SK-MEL-5 (cell line): ENCODE measurements around the gene BBS12. TPM values are rescaled to one million over a fixed set of nuclear protein-coding genes. Genes with fewer than 3 reads are reported as not detected.
"Not testable (repeated sequence)": the region's sequence is repeated elsewhere in the genome, so short reads cannot be mapped to it uniquely, and the experiment has no call there.

Experiments
- DNase-seq: peaks from one replicate; pipeline ENCODE4 v3.0.0-alpha.2; 2016; ENCODE audit warnings: low read depth, low spot score
- in situ Hi-C: cut with HindIII; loops from 2 replicates; pipeline ENCODE4 v1.10.0; 2016; ENCODE audit warnings: low sequenced_read_pairs, high pct_unique_total_duplicates, low pct_unique_long_range_greater_than_20kb
- total RNA-seq: library from RNA; depleted of rRNA; stranded (reverse); fragments of >200 nt; shearing (Covaris generic); gene quantifications from 2 replicates; pipeline ENCODE4 v1.2.3, GENCODE V29; 2014; rRNA removed

The BBS12 gene
- total RNA-seq, 1 experiment from 2014 or later, result 6.6 TPM

DNA sequence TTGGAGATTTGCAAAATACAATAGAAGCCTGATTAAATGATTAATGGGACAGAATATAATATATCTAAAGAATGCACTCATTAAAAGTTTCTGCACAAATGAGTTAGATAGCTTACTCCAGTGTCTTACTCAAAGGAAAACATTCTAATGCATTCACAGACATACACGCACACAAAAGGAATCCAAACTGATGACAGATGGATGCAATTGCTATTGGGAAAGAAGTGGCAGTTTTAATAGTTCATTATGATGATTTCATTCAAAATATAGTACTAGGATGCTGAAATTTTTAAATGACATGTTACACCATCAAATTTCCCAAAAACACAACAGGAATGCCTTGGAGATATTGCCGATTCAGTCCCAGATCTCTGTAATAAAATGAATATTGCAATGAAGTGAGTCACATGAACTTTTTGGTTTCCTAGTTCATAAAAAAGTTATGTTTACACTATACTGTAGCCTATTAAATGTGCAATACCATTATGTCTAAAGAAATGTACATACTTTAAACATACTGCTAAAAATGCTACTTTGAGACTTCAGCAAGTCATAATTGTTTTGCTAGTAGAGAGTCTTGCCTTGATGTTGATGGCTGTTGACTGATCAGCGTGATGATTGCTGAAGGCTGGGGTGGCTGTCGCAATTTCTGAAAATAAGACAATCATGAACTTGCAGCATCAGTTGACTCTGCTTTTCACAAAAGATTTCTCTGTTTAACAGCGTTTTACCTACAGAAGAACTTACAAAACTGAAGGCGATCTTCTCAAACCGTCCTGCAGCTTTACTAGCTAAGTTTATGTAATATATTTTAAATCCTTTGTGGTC, 45.6 kb downstream of the BBS12 start:
- no peak for DNase-seq
- in situ Hi-C loops, result no loop called here

DNA sequence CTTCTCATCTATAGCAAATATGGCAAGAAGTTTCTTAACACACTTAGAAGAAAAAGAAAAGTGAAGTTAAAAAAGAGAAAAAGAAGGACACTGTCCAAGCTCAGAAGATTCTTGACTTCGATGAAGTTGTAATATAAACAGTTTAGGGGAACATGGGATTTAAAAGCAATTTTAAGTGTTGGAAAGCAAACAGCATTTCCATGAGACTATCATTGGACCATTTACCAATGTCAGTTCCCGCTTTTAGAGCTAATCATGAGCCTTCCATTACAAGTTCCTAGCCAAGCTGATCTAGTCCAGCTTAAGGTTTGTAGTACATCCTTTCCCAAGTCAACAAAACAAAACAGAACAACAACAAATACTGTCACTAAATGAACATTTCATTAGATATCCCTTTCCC, 49.0 kb downstream of the BBS12 start:
- no peak for DNase-seq
- in situ Hi-C loops, result no loop called here

DNA sequence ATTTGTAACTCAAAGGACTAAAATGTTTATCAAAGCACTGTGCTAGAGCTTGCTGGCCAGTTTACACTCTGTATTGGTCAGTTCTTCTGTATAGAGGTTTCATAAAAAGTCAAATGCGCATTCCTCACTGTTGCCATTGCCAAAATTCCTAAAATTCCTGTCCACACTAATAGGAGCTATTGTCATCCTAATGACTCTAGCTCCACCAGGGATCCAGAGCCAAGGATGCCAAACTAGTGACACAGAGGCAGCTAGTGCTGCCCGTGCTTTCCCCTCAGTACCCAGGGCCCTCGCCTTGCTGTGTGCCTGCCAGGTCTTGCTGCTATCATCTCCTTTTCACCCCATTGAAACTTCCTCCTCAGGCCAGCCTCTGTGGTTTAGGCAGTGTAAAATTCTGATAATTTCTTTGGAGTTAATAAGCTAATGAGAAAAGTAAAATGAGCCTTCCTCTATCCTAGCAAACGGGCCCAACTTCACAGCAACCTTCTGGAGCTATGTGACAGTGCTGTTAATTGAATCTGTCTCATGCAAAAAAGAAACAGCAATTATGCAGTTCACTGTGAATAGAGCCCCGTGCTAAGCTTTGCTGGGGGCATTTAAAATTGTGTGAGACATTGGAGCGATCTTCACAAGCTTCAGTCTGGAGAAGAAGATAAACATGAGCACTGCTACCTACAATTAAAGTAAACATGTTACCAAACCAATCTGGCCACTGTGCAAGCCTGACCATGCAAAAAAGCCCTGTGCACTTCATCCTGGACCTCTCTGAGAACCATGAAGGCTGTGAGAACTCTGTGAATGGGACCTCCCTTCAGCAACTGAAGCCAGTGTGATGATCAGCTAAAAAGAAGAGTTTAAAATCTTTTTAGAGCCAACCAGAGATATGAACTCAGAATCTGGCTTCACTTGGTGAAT, 51.1 kb downstream of the BBS12 start:
- in situ Hi-C loops, result no loop called here
- DNase-seq, result peak; percentile 52

DNA sequence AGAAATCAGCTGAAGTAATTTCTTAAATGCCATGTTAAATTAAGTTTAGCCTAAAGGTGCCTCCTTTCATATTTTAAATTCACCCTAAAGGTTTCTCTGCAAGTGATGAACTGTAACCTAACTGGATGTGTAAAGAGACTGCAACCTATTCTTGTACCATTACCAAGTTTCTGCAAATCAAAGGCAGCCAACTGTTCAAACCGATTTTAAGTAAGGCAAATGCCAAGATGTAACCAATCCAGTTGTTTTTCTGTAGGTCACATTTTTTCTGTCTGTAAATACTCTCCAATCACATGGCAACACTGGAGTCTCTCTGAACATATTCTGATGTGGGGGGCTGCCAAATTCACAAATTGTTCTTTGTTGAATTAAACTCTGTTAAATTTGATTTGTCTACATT, 51.8 kb downstream of the BBS12 start:
- in situ Hi-C loops, result no loop called here
- DNase-seq, result no peak

DNA sequence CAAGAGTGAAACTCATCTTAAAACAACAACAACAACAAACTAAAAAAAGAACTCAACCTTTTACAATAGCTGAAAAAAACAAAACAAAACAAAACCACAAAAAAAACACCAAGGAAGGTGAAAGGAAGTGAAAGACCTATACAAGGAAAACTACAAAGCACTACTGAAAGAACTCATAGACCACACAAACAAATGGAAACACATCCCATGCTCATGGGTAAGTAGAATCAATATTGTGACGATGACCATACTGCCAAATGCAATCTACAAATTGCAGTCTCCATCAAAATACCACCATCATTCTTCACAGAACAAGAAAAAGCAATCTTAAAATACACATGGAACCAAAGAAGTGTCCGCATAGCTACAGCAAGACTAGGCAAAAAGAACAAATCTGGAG, 52.6 kb downstream of the BBS12 start:
- DNase-seq, result no peak
- in situ Hi-C loops, result no loop called here

DNA sequence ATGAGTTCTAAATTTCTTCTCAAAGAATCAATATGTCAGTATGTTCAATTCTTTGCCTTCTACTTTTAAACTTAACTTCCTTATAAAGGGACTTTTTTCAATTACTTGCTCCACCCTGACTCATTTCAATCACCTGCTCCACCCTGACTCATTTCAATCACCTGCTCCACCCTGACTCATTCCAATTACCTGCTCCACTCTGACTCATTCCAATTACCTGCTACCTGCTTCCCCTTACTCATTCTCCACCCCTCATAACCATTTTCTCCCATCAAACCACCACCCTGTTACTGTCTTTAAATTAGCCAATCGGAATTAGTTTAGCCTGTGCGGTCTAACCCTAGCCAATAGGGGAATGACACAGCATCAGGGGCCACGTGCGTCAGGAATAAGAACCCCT, 53.8 kb downstream of the BBS12 start:
- in situ Hi-C loops, DNase-seq: not testable (repeated sequence)

DNA sequence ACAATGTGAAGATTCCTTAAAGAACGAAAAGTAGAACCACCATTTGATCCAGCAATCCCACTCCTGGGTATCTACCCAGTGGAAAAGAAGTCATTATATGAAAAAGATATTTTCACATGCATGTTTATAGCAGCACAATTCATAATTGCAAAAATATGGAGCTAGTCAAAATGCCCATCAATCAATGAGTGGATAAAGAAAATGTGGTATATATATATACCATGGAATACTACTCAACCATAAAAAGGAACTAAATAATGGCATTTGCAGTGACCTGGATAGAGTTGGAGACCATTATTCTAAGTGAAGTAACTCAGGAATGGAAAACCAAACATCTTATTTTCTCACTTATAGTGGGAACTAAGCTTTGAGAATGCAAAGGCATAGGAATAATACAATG, 54.4 kb downstream of the BBS12 start:
- DNase-seq, in situ Hi-C loops: not testable (repeated sequence)

DNA sequence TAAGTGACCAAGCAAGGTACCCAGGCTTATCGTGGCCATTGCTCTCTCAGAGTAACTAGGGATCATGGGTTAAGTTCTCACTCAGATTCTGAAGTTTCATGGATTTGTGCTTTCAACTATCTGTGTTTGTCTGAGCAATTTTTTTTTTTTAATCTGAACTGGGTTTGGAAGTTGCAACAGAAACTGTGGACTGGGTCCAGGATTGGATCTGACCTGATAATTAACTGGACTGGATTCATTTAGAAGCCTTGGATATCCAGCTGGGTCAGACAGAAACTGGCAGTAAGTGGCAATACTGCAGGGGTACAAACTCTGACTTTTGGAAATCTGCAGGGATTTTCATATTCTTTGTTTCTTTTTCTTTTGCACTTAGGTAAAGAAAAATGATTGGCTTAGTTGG, 55.4 kb downstream of the BBS12 start:
- in situ Hi-C loops, result no loop called here
- DNase-seq, result no peak

DNA sequence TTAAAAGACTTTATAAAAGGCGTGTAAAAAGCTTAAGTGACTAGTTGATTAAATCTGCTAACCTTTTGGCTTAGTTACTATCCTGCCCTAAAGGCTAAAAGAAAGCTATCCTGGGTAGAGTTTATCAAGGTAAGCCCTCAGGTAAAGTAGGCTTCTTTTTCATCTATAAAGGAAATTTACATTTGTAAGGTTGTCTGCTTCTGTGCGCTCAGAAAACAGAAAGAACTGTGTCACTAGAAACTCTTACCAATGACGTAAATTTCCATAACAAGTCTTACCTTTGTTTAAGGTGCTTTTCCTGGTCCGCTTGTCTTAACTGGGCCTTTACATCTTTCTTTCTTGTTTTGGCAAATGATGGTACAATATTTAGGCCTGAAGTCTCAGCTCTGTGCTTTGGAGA, 56.4 kb downstream of the BBS12 start:
- in situ Hi-C loops, result no loop called here
- no peak for DNase-seq

DNA sequence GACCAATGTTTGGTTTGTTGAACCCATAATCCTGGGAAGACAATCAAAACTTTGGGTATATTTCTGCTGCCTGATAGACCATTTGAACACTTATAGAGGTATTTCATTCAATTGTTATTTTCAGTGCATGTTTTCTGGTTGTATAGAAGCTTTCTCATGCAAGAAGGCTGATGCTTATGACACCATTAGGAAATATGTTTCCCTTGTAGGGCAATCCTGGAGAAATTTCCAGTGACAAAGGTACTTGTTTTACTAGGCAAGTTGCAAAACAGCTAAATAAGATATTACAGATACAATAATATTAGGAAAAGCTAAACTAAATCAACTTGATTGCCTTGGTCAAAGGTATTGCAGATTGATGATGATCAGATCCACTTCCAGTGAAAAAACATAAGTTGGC, 61.3 kb downstream of the BBS12 start:
- no peak for DNase-seq
- in situ Hi-C loops, result no loop called here

Other genes with a start within 250 kb of the BBS12 start
- gene IL21, start 111.6 kb upstream of the BBS12 start, total RNA-seq, result not detected in 2 replicates
- gene FGF2, start 94.1 kb downstream of the BBS12 start, total RNA-seq, result 8.9 and 9.5 TPM in 2 replicates
- 11.8 and 14.6 TPM in 2 replicates for gene NUDT6, start 189.9 kb downstream of the BBS12 start, total RNA-seq